GM12878 (cell line): Measurements from ENCODE around the gene CCRL2. TPM values are rescaled to one million over a fixed set of nuclear protein-coding genes. Genes with fewer than 3 reads are reported as not detected.

Experiments used
- ATAC-seq: fragments of 200-7000 bp; cut with Tn5 transposase; 3 replicates; pipeline ENCODE4 v1.9.1; 2020; ENCODE audit warnings: mild to moderate bottlenecking, moderate library complexity
- BruUV-seq: library from RNA; stranded (reverse); fragments of 400-500 nt; replicated peaks from 2 replicates; lab custom pipeline; 2021; lab: Mats Ljungman, UMichigan
- CTCF ChIA-PET: fragments of 300-600 bp; sonication (Branson Sonifier 250); formaldehyde crosslinking; extraction: SDS; loops from one replicate; lab custom pipeline; 2021; ENCODE audit warnings: inconsistent platforms; lab: Yijun Ruan, JAX
- POLR2A ChIA-PET: fragments of 350-600 bp; formaldehyde crosslinking; extraction: SDS; loops from one replicate; lab custom pipeline; 2021; ENCODE audit warnings: inconsistent platforms; lab: Charles Lee
- RAD21 ChIA-PET: fragments of 300-600 bp; sonication (Branson Sonifier 250); formaldehyde crosslinking; loops from one replicate; lab custom pipeline; 2023; ENCODE audit warnings: antibody characterized with exemption; ENCODE audit not compliant: unreplicated experiment; lab: Charles Lee
- SMC1A ChIA-PET: fragments of 300-600 bp; sonication (Branson Sonifier 250); formaldehyde crosslinking; loops from one replicate; lab custom pipeline; 2023; ENCODE audit not compliant: unreplicated experiment, uncharacterized antibody; lab: Charles Lee
- DNase-seq: peaks from one replicate; pipeline ENCODE4 v3.0.0-alpha.2; 2011; ENCODE audit warnings: low read depth, low spot score
- FAIRE-seq: peaks from 3 replicates; lab custom pipeline; 2011; peaks lifted over from hg19 to GRCh38; lab: Jason Lieb, UNC
- H2AFZ ChIP-seq: 2 replicates; pipeline ENCODE4 v1.6.0; 2011; ENCODE audit warnings: low read depth, low read length, control low read depth; ENCODE audit not compliant: control insufficient read depth
- H3K27ac ChIP-seq: 2 replicates; pipeline ENCODE4 v1.5.1; 2011; ENCODE audit warnings: control low read depth; ENCODE audit not compliant: control insufficient read depth, insufficient read depth
- H3K27me3 ChIP-seq, 2 experiments: replicated peaks in 1 of 2; 2 replicates each; pipeline versions ENCODE4 v1.6.0 to v1.6.1; 2011; ENCODE audit warnings: low read length in 1 of 2; ENCODE audit not compliant: control insufficient read depth in 2 of 2, insufficient read depth in 2 of 2
- H3K36me3 ChIP-seq, 2 experiments: 2 replicates each; pipeline ENCODE4 v1.5.1; 2011; ENCODE audit warnings: low read length in 1 of 2; ENCODE audit not compliant: control insufficient read depth in 2 of 2, insufficient read depth in 2 of 2
- H3K4me1 ChIP-seq: 2 replicates; pipeline ENCODE4 v1.6.1; 2011; ENCODE audit warnings: mild to moderate bottlenecking, low read length, moderate library complexity, mixed read lengths; ENCODE audit not compliant: control insufficient read depth, insufficient read depth
- H3K4me2 ChIP-seq: 2 replicates; pipeline ENCODE4 v1.6.0; 2011; ENCODE audit warnings: control low read depth; ENCODE audit not compliant: control insufficient read depth, insufficient read depth
- H3K4me3 ChIP-seq: fragments of 200-600 bp; sonication (generic); 2 replicates; pipeline ENCODE4 v1.5.1; 2016
- H3K79me2 ChIP-seq: 2 replicates; pipeline ENCODE4 v1.6.0; 2011; ENCODE audit warnings: low read length; ENCODE audit not compliant: control insufficient read depth, insufficient read depth
- H3K9ac ChIP-seq: 2 replicates; pipeline ENCODE4 v1.8.0; 2011; ENCODE audit warnings: low read length, control low read depth, mixed read lengths; ENCODE audit not compliant: control insufficient read depth, insufficient read depth
- H3K9me3 ChIP-seq: replicated peaks from 3 replicates; pipeline ENCODE4 v1.5.1; 2011; ENCODE audit warnings: mild to moderate bottlenecking, low read length; ENCODE audit not compliant: control insufficient read depth, insufficient read depth
- H4K20me1 ChIP-seq: 2 replicates; pipeline ENCODE4 v1.6.0; 2011; ENCODE audit not compliant: control insufficient read depth, insufficient read depth
- BCL11A ChIP-seq: IDR thresholded peaks from 2 replicates; pipeline ENCODE4 v1.6.1; 2011; ENCODE audit warnings: low read depth, low read length
- CTCF ChIP-seq, 3 experiments: IDR thresholded peaks in 2 of 3; conservative IDR thresholded peaks in 1 of 3; 2 replicates each; pipeline ENCODE4 v1.5.1; 2011; ENCODE audit warnings: low read depth in 3 of 3, low read length in 3 of 3, mild to moderate bottlenecking in 3 of 3, control low read depth in 2 of 3, moderate library complexity in 2 of 3, inconsistent platforms in 1 of 3, mixed read lengths in 1 of 3; ENCODE audit not compliant: control insufficient read depth in 2 of 3, insufficient read depth in 1 of 3; ENCODE audit errors: extremely low read depth in 1 of 3
- IRF3 ChIP-seq: fragments of 450-650 bp; IDR thresholded peaks from 2 replicates; pipeline ENCODE4 v1.6.1; 2014; ENCODE audit warnings: mild to moderate bottlenecking
- KLF5 ChIP-seq: fragments of 450-650 bp; IDR thresholded peaks from 2 replicates; pipeline ENCODE4 v1.6.1; 2014; ENCODE audit warnings: mild to moderate bottlenecking; ENCODE audit not compliant: partially characterized antibody
- PML ChIP-seq: IDR thresholded peaks from 2 replicates; pipeline ENCODE4 v1.6.1; 2012; ENCODE audit warnings: low read length, inconsistent platforms
- PRDM15 ChIP-seq: fragments of 450-650 bp; formaldehyde crosslinking; IDR thresholded peaks from 2 replicates; pipeline ENCODE4 v1.4.0; 2020; ENCODE audit warnings: mild to moderate bottlenecking, moderate library complexity
- RBBP5 ChIP-seq: fragments of 200-600 bp; sonication (generic); conservative IDR thresholded peaks from 2 replicates; pipeline ENCODE4 v1.6.1; 2016
- SKIL ChIP-seq: fragments of 450-650 bp; IDR thresholded peaks from 2 replicates; pipeline ENCODE4 v1.6.1; 2017; ENCODE audit warnings: mild to moderate bottlenecking, low read depth, inconsistent platforms; ENCODE audit not compliant: poor library complexity, severe bottlenecking
- STAT3 ChIP-seq: IDR thresholded peaks from 2 replicates; pipeline ENCODE4 v1.6.1; 2011; ENCODE audit warnings: low read depth, low read length, improper control_type of control experiment
- WGBS: methylation state at CpG from one replicate; pipeline ENCODE4 v1.1.6; 2016; ENCODE audit warnings: low lambda C conversion rate; ENCODE audit not compliant: insufficient replicate concordance, insufficient coverage; ENCODE audit errors: missing lambda C conversion rate; 5-methylcytosine and 5-hydroxymethylcytosine counted together
- in situ Hi-C: fragments of 300-500 bp; cut with MboI; formaldehyde crosslinking; loops from 9 replicates; pipeline ENCODE4 v1.14.3; 2018; ENCODE audit warnings: mixed read lengths
- intact Hi-C: fragments of 100-400 bp; cut with micrococcal nuclease; formaldehyde crosslinking; loops from one replicate; pipeline ENCODE4 v1.14.2; 2022; ENCODE audit not compliant: unreplicated experiment
- polyA plus RNA-seq, 11 experiments: library from polyadenylated mRNA; depleted of rRNA in 4 of 11; unstranded in 6 of 11; stranded (reverse) in 5 of 11; fragments of >200 nt; fragmentation: Nextera tagmentation in 4 of 11; fragmentation: Illumina TruSeq in 1 of 11; extraction: Ambion mirVana in 4 of 11; extraction: Trizol in 1 of 11; gene quantifications; 1 replicate in 1 of 11; 2 replicates in 10 of 11; pipeline versions ENCODE4 v1.2.1 to v1.2.3, GENCODE V29; 2011 to 2016; ENCODE audit warnings: inconsistent platforms in 2 of 11, missing spikeins in 2 of 11, low read depth in 1 of 11
- total RNA-seq, 4 experiments: library from RNA; depleted of rRNA in 3 of 4; stranded (reverse); fragments of >200 nt in 3 of 4; fragmentation: Illumina TruSeq in 1 of 4; extraction: Trizol in 1 of 4; gene quantifications; 2 replicates each; pipeline versions ENCODE4 v1.2.1 to v1.2.3, GENCODE V29; 2013 to 2021

The CCRL2 gene
- total and polyA plus RNA-seq, 10 of the 15 experiments (the other 5 are each of a cell fraction or from before 2014, with no cell fraction given), result 0.04 to 2.5 (median 1.8) TPM

- TF ChIP-seq IRF3 (no peak), PML (no peak)
- TF ChIP-seq, all 136 proteins: peak for 0
Observed at GRCh38 chr3:46408853-46409252, 1.8 kb downstream of the CCRL2 start (continued).

GRCh38 chr3:46409739-46410489 is 2.9 kb downstream of the CCRL2 start:
- Histone ChIP-seq H4K20me1 (no peaks in the 10 kb centered on the region), H3K4me2 (no peak overlapping the region), H3K9ac (no peak overlapping the region), H3K36me3 (no peaks in the 10 kb centered on the region), H3K27me3 (no peaks in the 10 kb centered on the region), H3K79me2 (no peaks in the 10 kb centered on the region), H3K27ac (no peak overlapping the region), H2AFZ (no peak overlapping the region), H3K4me3 (no peak overlapping the region), H3K4me1 (peaks cover 11% of the 10 kb centered on the region), H3K9me3 (no peaks in the 10 kb centered on the region)
- no TSS peak for BruUV-seq
- ChIA-PET CTCF (interaction anchor here (1.9 kb wide), 1 partner anchor 40 kb away, joined by 7 read pairs; the partner anchor contains the start of gene CCR5), SMC1A (interaction anchor here (1.3 kb wide), 1 partner anchor 32 kb away, joined by 3 read pairs; no protein-coding TSS in a partner anchor), RAD21 (no interaction called here), POLR2A (no interaction called here)
- TF ChIP-seq RBBP5, result no peak
- TF ChIP-seq SKIL, result no peak
- TF ChIP-seq PRDM15, result no peak
- no peak for TF ChIP-seq CTCF (IDR thresholded peaks at IDR 0.05 in 2 of 3, conservative IDR thresholded peaks at IDR 0.05 in 1 of 3; ENCODE audit: control insufficient read depth in 2 of 3, extremely low read depth in 1 of 3, insufficient read depth in 1 of 3, low read depth in 3 of 3, low read length in 3 of 3)
- TF ChIP-seq BCL11A, result no peak
- TF ChIP-seq STAT3, result no peak
- TF ChIP-seq KLF5, result no peak
- WGBS, result 74% methylated on average over 9 of the region's 9 CpGs
- intact Hi-C loops, result no loop called here
- ATAC-seq, result no peak
- FAIRE-seq, result no peak
- no peak for DNase-seq
- in situ Hi-C loops, result no loop called here
